ENCODE data around the gene ABCG4. TPM values are rescaled to one million over a fixed set of nuclear protein-coding genes. Genes with fewer than 3 reads are reported as not detected.

ABCG4 gene
- total RNA-seq, 1 donor from 2014 or later, result 1.8 TPM

- TF ChIP-seq CTCF (IDR thresholded peaks at IDR 0.05; ENCODE audit: borderline replicate concordance), result no peak
- intact Hi-C loops (cut with micrococcal nuclease), result no loop called here
- no peak overlapping the region for H3K27ac ChIP-seq (replicated peaks)
These were observed 5.3 kb downstream of the ABCG4 start for GRCh38 chr11:119154178-119154577.

GRCh38 chr11:119155733-119156492 is 7.1 kb downstream of the ABCG4 start:
- Histone ChIP-seq H3K36me3 (no peaks in the 10 kb centered on the region), H3K27ac (replicated peaks) (no peak overlapping the region), H3K4me1 (no peaks in the 10 kb centered on the region), H3K4me3 (no peak overlapping the region), H3K9me3 (replicated peaks) (no peaks in the 10 kb centered on the region), H3K27me3 (ENCODE audit: low read depth) (no peaks in the 10 kb centered on the region)
- no peak for DNase-seq
- no peak for TF ChIP-seq CTCF (IDR thresholded peaks at IDR 0.05; ENCODE audit: borderline replicate concordance)
- intact Hi-C loops (cut with micrococcal nuclease), result no loop called here

More at GRCh38 chr11:119154178-119154577, 5.3 kb downstream of the ABCG4 start:
- Histone ChIP-seq H3K27me3 (ENCODE audit: low read depth) (peaks cover 12% of the 10 kb centered on the region), H3K9me3 (replicated peaks) (no peaks in the 10 kb centered on the region), H3K4me1 (peaks cover 10% of the 10 kb centered on the region), H3K4me3 (no peak overlapping the region), H3K36me3 (no peaks in the 10 kb centered on the region)
- DNase-seq, result no peak

- intact Hi-C loops (cut with micrococcal nuclease), result no loop called here
- Histone ChIP-seq H3K36me3 (no peaks in the 10 kb centered on the region), H3K4me1 (no peaks in the 10 kb centered on the region), H3K9me3 (replicated peaks) (no peaks in the 10 kb centered on the region), H3K4me3 (no peak overlapping the region), H3K27ac (replicated peaks) (no peak overlapping the region), H3K27me3 (ENCODE audit: low read depth) (no peaks in the 10 kb centered on the region)
- DNase-seq, result no peak
- TF ChIP-seq CTCF (IDR thresholded peaks at IDR 0.05; ENCODE audit: borderline replicate concordance), result no peak
These were observed 7.6 kb downstream of the ABCG4 start for GRCh38 chr11:119156496-119156895.

- Histone ChIP-seq H3K27me3 (ENCODE audit: low read depth) (no peaks in the 10 kb centered on the region), H3K4me1 (no peaks in the 10 kb centered on the region), H3K27ac (replicated peaks) (no peak overlapping the region), H3K36me3 (no peaks in the 10 kb centered on the region), H3K4me3 (no peak overlapping the region), H3K9me3 (replicated peaks) (no peaks in the 10 kb centered on the region)
- intact Hi-C loops (cut with micrococcal nuclease), result no loop called here
- no peak for TF ChIP-seq CTCF (IDR thresholded peaks at IDR 0.05; ENCODE audit: borderline replicate concordance)
- no peak for DNase-seq
These were observed 8.2 kb downstream of the ABCG4 start for GRCh38 chr11:119157063-119157462.

GRCh38 chr11:119158467-119158866 is 9.6 kb downstream of the ABCG4 start:
- H3K27me3 ChIP-seq (ENCODE audit: low read depth), result no peaks in the 10 kb centered on the region
- intact Hi-C loops (cut with micrococcal nuclease), result no loop called here
- no peaks in the 10 kb centered on the region for H3K36me3 ChIP-seq
- no peaks in the 10 kb centered on the region for H3K9me3 ChIP-seq (replicated peaks)
- no peak overlapping the region for H3K4me3 ChIP-seq
- H3K27ac ChIP-seq (replicated peaks), result no peak overlapping the region
- TF ChIP-seq CTCF (IDR thresholded peaks at IDR 0.05; ENCODE audit: borderline replicate concordance), result no peak
- no peaks in the 10 kb centered on the region for H3K4me1 ChIP-seq
- no peak for DNase-seq
